OCI-LY3 (cell line): ENCODE results near the gene STRA6.

ENCODE experiments used
- H2AFZ ChIP-seq: fragments of 200-600, 300-600 bp; shearing (Covaris generic); 2 replicates; pipeline ENCODE4 v1.6.0; 2014; ENCODE audit warnings: antibody characterized with exemption, low read depth, low read length
- H3K27ac ChIP-seq: fragments of 200-600, 300-600 bp; sonication (generic); 2 replicates; pipeline ENCODE4 v1.5.1; 2014; ENCODE audit warnings: mild to moderate bottlenecking, low read length, moderate library complexity, mixed read lengths
- H3K27me3 ChIP-seq: fragments of 200-600, 300-600 bp; sonication (generic); 2 replicates; pipeline ENCODE4 v1.6.1; 2014; ENCODE audit warnings: low read depth, low read length, mixed read lengths
- H3K36me3 ChIP-seq: fragments of 200-600, 300-600 bp; sonication (generic); replicated peaks from 2 replicates; pipeline ENCODE3; 2014; ENCODE audit warnings: low read depth, low read length, mixed read lengths
- H3K4me1 ChIP-seq: fragments of 300-600, 200-600 bp; sonication (generic); 2 replicates; pipeline ENCODE4 v1.6.1; 2014; ENCODE audit warnings: low read length, mixed read lengths
- H3K4me2 ChIP-seq: fragments of 200-600, 300-600 bp; sonication (generic); 2 replicates; pipeline ENCODE4 v1.6.1; 2014; ENCODE audit warnings: low read length, mixed read lengths
- H3K4me3 ChIP-seq: fragments of 300-600, 200-600 bp; sonication (generic); 2 replicates; pipeline ENCODE4 v1.5.1; 2014; ENCODE audit warnings: antibody characterized with exemption, mild to moderate bottlenecking, low read length, moderate library complexity
- H3K79me2 ChIP-seq: fragments of 300-600, 200-600 bp; shearing (Covaris generic); 2 replicates; pipeline ENCODE4 v1.6.1; 2014; ENCODE audit warnings: mild to moderate bottlenecking, low read length, mixed read lengths
- H3K9ac ChIP-seq: fragments of 300-600, 200-600 bp; shearing (Covaris generic); 2 replicates; pipeline ENCODE4 v1.6.0; 2014; ENCODE audit warnings: mild to moderate bottlenecking, low read length, moderate library complexity
- H3K9me3 ChIP-seq: fragments of 200-600, 300-600 bp; shearing (Covaris generic); 2 replicates; pipeline ENCODE4 v1.6.1; 2014; ENCODE audit warnings: low read length, mixed read lengths; ENCODE audit not compliant: insufficient read depth
- H4K20me1 ChIP-seq: fragments of 200-600, 300-600 bp; sonication (generic); 2 replicates; pipeline ENCODE4 v1.6.1; 2016; ENCODE audit warnings: low read length, mixed read lengths; ENCODE audit not compliant: insufficient read depth
- EZH2phosphoT487 ChIP-seq: fragments of 200-600 bp; shearing (Covaris generic); IDR thresholded peaks from 2 replicates; pipeline ENCODE4 v1.6.1; 2018; ENCODE audit warnings: antibody characterized with exemption, mixed run types, low read depth
- TF ChIP-seq, protein P1 (sequence below): fragments of 200-600, 300-600 bp; sonication (generic); IDR thresholded peaks from 2 replicates; pipeline ENCODE4 v1.5.1; 2014; ENCODE audit warnings: antibody characterized with exemption, low read length, low read depth

Gene STRA6

GRCh38 chr15:74179983-74180880 lies 22.4 kb downstream of the STRA6 start:
- TF ChIP-seq EZH2phosphoT487: no peak
- TF ChIP-seq, protein P1, sequence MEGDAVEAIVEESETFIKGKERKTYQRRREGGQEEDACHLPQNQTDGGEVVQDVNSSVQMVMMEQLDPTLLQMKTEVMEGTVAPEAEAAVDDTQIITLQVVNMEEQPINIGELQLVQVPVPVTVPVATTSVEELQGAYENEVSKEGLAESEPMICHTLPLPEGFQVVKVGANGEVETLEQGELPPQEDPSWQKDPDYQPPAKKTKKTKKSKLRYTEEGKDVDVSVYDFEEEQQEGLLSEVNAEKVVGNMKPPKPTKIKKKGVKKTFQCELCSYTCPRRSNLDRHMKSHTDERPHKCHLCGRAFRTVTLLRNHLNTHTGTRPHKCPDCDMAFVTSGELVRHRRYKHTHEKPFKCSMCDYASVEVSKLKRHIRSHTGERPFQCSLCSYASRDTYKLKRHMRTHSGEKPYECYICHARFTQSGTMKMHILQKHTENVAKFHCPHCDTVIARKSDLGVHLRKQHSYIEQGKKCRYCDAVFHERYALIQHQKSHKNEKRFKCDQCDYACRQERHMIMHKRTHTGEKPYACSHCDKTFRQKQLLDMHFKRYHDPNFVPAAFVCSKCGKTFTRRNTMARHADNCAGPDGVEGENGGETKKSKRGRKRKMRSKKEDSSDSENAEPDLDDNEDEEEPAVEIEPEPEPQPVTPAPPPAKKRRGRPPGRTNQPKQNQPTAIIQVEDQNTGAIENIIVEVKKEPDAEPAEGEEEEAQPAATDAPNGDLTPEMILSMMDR: peak; percentile 12; the same call in 1 of the 2 replicates
- Histone ChIP-seq H3K4me1 (peaks cover 16% of the 10 kb centered on the region), H4K20me1 (no peaks in the 10 kb centered on the region), H3K36me3 (no peaks in the 10 kb centered on the region), H3K27me3 (peaks cover 12% of the 10 kb centered on the region), H3K79me2 (no peaks in the 10 kb centered on the region), H3K4me2 (peak overlapping the region; percentile 44), H3K27ac (no peak overlapping the region), H3K9ac (no peak overlapping the region), H3K9me3 (no peaks in the 10 kb centered on the region), H3K4me3 (no peak overlapping the region), H2AFZ (no peak overlapping the region)

- H3K36me3 ChIP-seq: no peaks in the 10 kb centered on the region
- peaks cover 16% of the 10 kb centered on the region for H3K4me1 ChIP-seq
- no peaks in the 10 kb centered on the region for H3K9me3 ChIP-seq
- H2AFZ ChIP-seq: no peak overlapping the region
- H4K20me1 ChIP-seq: no peaks in the 10 kb centered on the region
- H3K27me3 ChIP-seq: peaks cover 12% of the 10 kb centered on the region
- no peak for TF ChIP-seq EZH2phosphoT487
- TF ChIP-seq, protein P1: no peak
- no peaks in the 10 kb centered on the region for H3K79me2 ChIP-seq
- H3K4me3 ChIP-seq: no peak overlapping the region
- no peak overlapping the region for H3K4me2 ChIP-seq
- H3K27ac ChIP-seq: no peak overlapping the region
- H3K9ac ChIP-seq: no peak overlapping the region
Observed at GRCh38 chr15:74179101-74179841, 23.3 kb downstream of the STRA6 start.

- no peak overlapping the region for H3K4me2 ChIP-seq
- no peak overlapping the region for H3K9ac ChIP-seq
- TF ChIP-seq EZH2phosphoT487: no peak
- TF ChIP-seq, protein P1: no peak
- H4K20me1 ChIP-seq: no peaks in the 10 kb centered on the region
- H3K79me2 ChIP-seq: no peaks in the 10 kb centered on the region
- H3K36me3 ChIP-seq: no peaks in the 10 kb centered on the region
- H3K27me3 ChIP-seq: peaks cover 12% of the 10 kb centered on the region
- H3K4me1 ChIP-seq: peaks cover 16% of the 10 kb centered on the region
- H3K27ac ChIP-seq: no peak overlapping the region
- H3K9me3 ChIP-seq: no peaks in the 10 kb centered on the region
- no peak overlapping the region for H2AFZ ChIP-seq
- H3K4me3 ChIP-seq: no peak overlapping the region
Observed at GRCh38 chr15:74178326-74179100, 24.1 kb downstream of the STRA6 start.
